ENCODE data around the gene KRTAP12-1. TPM values are rescaled to one million over a fixed set of nuclear protein-coding genes. Genes with fewer than 3 reads are reported as not detected.
A peak's percentile ranks its signal among the peaks of the same experiment; 100 is the strongest.
"Not testable (repeated sequence)": the region's sequence is repeated elsewhere in the genome, so short reads cannot be mapped to it uniquely, and the experiment has no call there.

Gene KRTAP12-1
- total RNA-seq, 6 donors from 2014 or later: not detected

DNA sequence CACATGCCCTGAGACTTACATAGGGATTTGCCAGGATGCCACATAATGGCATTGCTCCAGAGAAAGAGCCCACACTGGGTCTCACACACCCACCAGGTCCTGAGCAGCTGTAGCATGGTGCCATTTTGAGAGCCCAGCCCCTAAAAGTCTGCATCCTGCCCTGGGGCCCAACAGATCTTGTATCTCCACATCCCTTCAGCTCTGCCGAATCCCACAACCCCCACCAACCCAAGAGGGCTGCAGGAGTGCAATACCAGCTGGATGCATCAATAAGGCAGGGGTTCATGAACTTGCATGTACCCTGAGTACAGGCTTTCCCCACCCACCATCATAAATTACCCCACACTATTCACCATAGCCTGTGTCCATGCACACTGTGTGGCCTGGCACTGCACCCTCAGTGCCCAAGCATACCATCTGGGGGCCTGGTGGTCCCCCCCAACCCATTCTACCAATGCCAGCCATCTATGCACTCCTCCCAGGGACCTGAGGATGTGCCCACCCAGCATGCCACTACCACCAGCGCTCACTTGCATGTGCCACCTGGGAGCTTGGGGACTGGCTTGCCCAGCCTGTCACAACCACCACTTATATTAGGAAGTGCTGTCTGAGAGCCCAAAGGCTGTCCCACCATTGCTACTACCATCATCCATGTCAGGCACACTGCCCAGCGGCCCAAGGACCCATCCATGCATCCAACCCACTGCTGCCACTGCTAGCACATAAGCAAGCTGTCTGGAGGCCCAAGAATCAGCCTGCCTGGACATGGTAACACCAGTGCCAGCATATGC is 11.1 kb downstream of the KRTAP12-1 start:
- WGBS, 2 donors: 81 to 100% methylated on average over 2 to 3 of the region's 3 CpGs
- no peak for ATAC-seq (ENCODE audit: low FRiP score in 2 of 2)

DNA sequence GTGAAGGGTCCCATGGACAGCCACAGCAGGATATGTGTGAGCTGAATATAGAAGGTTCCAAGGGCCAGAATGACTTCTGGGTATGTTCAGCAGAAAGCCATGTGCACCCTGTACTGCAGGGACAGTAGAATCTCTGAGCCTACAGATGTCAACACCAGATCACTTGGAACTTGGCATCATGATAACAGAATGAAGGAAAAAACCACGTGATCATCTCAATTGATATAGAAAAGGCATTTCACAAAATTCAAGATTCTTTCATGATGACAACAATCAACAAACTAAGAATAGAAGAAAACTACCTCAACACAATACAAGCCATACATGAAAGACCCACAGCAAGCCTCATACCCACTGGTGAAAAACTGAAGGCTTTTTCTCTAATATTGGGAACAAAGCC is 14.4 kb downstream of the KRTAP12-1 start:
- Histone ChIP-seq H3K4me3 (no peak overlapping the region), H3K27ac (no peak overlapping the region), H3K4me1 (no peaks in the 10 kb centered on the region), H3K36me3 (no peaks in the 10 kb centered on the region), H3K27me3 (no peaks in the 10 kb centered on the region), H3K9me3 (peaks cover 0 to 19% (median 0%) of the 10 kb centered on the region in 4 donors)
- ATAC-seq (ENCODE audit: low FRiP score in 2 of 2) (no peak), DNase-seq (no peak)
- no peak for TF ChIP-seq CTCF (IDR thresholded peaks at IDR 0.05)
- TF ChIP-seq POLR2A (IDR thresholded peaks at IDR 0.05): no peak
- TF ChIP-seq POLR2AphosphoS5 (IDR thresholded peaks at IDR 0.05): no peak
- no peak for TF ChIP-seq EP300 (IDR thresholded peaks at IDR 0.05)
- WGBS, 2 donors: 71 to 83% methylated on average over 1 of the region's 1 CpG

More for the DNA sequence above, 11.1 kb downstream of the KRTAP12-1 start:
- Histone ChIP-seq H3K27ac (no peak overlapping the region), H3K4me3 (no peak overlapping the region), H3K36me3 (no peaks in the 10 kb centered on the region), H3K27me3 (no peaks in the 10 kb centered on the region), H3K9me3 (peaks cover 0 to 19% (median 0%) of the 10 kb centered on the region in 4 donors), H3K4me1 (no peaks in the 10 kb centered on the region)
- DNase-seq: no peak
- TF ChIP-seq EP300 (IDR thresholded peaks at IDR 0.05): no peak

- WGBS, 2 donors: 50 to 71% methylated on average over 7 to 16 of the region's 19 CpGs
- H3K4me1 ChIP-seq: no peaks in the 10 kb centered on the region
- H3K9me3 ChIP-seq: peaks cover 0 to 12% (median 0%) of the 10 kb centered on the region in 4 donors
- no peak within 1 kb of the TSS for H3K4me3 ChIP-seq
- no peaks in the 10 kb centered on the region for H3K36me3 ChIP-seq
- DNase-seq (no peak), ATAC-seq (ENCODE audit: low FRiP score in 2 of 2) (peak in 1 of 2 donors; percentile 41)
- TF ChIP-seq POLR2A (IDR thresholded peaks at IDR 0.05) (no peak), EP300 (IDR thresholded peaks at IDR 0.05) (no peak), CTCF (IDR thresholded peaks at IDR 0.05) (no peak), POLR2AphosphoS5 (IDR thresholded peaks at IDR 0.05) (no peak)
- H3K27me3 ChIP-seq: no peaks in the 10 kb centered on the region
- no peak within 1 kb of the TSS for H3K27ac ChIP-seq
These were observed 15.3 kb downstream of the KRTAP12-1 start, which contains the start of gene KRTAP12-2 for GRCh38 chr21:44666401-44667320. Gene KRTAP12-2, minus strand, starts transcription at chr21:44666927. Its CDS starts 41 bp downstream, at chr21:44666886.

- TF ChIP-seq CTCF (IDR thresholded peaks at IDR 0.05) (no peak), EP300 (IDR thresholded peaks at IDR 0.05) (no peak), POLR2A (IDR thresholded peaks at IDR 0.05) (no peak), POLR2AphosphoS5 (IDR thresholded peaks at IDR 0.05) (no peak)
- no peak for ATAC-seq (ENCODE audit: low FRiP score in 2 of 2)
- no peaks in the 10 kb centered on the region for H3K9me3 ChIP-seq
- 69 to 90% methylated on average over 5 of the region's 5 CpGs for WGBS, 2 donors
- H3K4me3 ChIP-seq: no peak overlapping the region
- H3K27ac ChIP-seq: no peak overlapping the region
- DNase-seq: no peak
- H3K36me3 ChIP-seq: no peaks in the 10 kb centered on the region
- H3K4me1 ChIP-seq: no peaks in the 10 kb centered on the region
- no peaks in the 10 kb centered on the region for H3K27me3 ChIP-seq
These were observed 17.3 kb downstream of the KRTAP12-1 start for GRCh38 chr21:44664691-44665090.

- H3K27ac ChIP-seq; ATAC-seq (ENCODE audit: low FRiP score in 2 of 2); DNase-seq; H3K4me1 ChIP-seq; H3K36me3 ChIP-seq; H3K9me3 ChIP-seq; H3K27me3 ChIP-seq; H3K4me3 ChIP-seq: not testable (repeated sequence)
- 62 to 64% methylated on average over 7 of the region's 7 CpGs for WGBS, 2 donors
These were observed 20.4 kb downstream of the KRTAP12-1 start for GRCh38 chr21:44661567-44661966.

All from upper lobe of left lung (tissue), 6 donors.